Measurements from ENCODE around the gene MC4R.

MC4R gene

DNA sequence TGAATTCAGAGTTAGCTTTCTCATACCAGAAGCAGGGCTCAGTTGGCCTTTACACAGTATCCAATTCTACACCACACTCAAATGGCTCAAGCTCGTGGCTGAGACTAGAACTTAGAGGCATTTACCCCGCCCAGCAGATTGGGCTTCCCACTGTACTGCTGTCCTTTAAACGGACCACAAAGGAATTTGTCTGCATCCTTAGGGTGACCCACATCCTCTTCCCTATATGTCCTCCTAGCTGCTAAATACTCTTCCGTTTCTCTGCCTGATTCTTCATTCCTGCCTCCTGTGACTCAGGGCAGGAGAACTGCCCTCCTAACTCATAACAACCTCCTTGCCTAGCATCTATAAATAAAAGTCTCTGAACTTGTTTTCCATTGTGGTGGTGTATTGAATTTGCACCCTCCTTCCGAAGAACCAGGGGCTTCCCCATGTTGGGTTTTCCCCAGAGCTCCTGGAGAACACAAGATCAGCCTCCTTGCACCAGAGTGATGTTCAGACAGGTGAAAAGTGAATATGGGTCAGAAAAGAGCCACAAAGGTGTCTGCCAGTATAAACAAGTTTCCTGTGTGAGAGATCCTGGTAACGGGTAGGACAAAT is 32.0 kb upstream of the MC4R start:
- POLR2A ChIA-PET: no interaction called here
- TF ChIP-seq, protein P1, sequence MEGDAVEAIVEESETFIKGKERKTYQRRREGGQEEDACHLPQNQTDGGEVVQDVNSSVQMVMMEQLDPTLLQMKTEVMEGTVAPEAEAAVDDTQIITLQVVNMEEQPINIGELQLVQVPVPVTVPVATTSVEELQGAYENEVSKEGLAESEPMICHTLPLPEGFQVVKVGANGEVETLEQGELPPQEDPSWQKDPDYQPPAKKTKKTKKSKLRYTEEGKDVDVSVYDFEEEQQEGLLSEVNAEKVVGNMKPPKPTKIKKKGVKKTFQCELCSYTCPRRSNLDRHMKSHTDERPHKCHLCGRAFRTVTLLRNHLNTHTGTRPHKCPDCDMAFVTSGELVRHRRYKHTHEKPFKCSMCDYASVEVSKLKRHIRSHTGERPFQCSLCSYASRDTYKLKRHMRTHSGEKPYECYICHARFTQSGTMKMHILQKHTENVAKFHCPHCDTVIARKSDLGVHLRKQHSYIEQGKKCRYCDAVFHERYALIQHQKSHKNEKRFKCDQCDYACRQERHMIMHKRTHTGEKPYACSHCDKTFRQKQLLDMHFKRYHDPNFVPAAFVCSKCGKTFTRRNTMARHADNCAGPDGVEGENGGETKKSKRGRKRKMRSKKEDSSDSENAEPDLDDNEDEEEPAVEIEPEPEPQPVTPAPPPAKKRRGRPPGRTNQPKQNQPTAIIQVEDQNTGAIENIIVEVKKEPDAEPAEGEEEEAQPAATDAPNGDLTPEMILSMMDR (IDR thresholded peaks at IDR 0.05; ENCODE audit: control extremely low read depth, extremely low read depth, low read depth, missing control alignments): no peak
- no peak for DNase-seq (ENCODE audit: extremely low spot score)
- CTCF ChIA-PET: interaction anchor here (1.0 to 1.5 kb wide), 3 partner anchors 10 to 408 kb away, joined by 3 to 4 read pairs (median 3); no protein-coding TSS in a partner anchor

DNA sequence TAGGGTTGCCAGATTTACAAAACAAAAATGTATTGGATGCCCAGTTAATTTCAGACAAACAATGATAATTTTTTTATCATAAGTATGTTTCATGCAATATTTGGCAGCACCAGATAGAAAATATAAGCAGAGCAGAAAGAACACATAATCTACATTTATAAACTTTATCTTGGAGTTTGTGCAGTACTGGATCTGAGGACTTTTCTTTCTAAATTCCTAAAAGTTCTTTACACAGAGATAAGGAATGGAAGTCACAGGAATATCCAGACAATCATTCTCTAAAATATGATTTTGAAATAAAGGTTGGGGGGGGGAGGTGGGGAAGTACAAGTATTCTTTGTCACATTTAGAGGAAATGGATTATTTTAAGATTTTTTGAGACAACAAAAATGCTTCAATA is 28.8 kb upstream of the MC4R start:
- CTCF ChIA-PET: no interaction called here
- TF ChIP-seq, protein P1 (IDR thresholded peaks at IDR 0.05; ENCODE audit: control extremely low read depth, extremely low read depth, low read depth, missing control alignments): no peak
- POLR2A ChIA-PET: no interaction called here

DNA sequence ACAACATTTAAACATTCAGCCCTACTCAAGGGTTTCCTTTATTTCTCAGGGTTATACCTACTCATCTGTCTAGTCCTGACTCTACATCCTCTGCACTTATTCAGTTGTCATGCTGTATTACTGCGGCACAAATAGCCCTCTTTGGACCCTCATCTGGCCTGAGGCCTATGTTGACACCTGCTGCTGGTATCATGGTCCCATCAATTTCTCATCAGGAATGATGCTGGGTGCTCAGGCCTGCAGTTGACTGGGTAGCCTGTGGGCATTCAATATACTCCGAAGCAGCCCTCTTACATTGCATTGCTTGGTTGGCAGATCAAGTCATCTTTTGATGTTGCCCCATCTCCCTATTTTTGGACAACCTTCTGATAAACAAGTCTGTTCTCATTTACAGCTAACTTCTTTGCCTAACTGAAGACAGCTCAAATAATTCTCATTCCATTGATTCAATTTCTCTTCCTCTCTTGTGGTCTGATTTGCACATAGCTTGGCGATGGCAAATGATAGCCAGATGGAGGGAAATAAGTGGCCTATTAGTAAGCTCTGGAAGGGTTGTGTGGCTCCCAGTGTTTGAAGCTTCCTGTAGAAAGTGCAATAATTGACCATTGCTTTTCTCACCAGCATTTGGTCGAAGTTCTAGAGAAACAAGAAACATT is 19.1 kb upstream of the MC4R start:
- TF ChIP-seq, protein P1 (IDR thresholded peaks at IDR 0.05; ENCODE audit: control extremely low read depth, extremely low read depth, low read depth, missing control alignments): no peak
- ChIA-PET POLR2A (no interaction called here), CTCF (no interaction called here)
- DNase-seq (ENCODE audit: extremely low spot score): no peak

More for the DNA sequence above, 28.8 kb upstream of the MC4R start:
- DNase-seq (ENCODE audit: extremely low spot score): no peak

DNA sequence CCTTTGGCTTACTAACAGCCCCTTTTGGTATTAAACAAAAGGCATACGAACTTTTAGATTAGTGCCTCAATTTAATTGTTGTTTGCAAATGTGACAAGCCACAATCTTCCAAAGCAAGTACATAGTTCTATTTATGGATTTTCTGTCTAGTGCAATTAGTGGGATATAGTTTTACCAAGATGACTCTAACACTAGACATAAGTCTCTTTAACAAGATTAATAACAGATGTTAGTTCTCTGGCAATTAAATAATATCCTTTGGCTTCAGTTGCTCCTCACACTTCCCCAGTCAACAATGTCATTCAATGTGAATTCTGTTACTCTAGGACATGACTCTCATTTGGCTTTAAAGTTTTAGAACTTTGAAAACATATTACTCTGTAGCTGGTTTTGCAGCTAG is 16.7 kb upstream of the MC4R start:
- POLR2A ChIA-PET: no interaction called here

DNA sequence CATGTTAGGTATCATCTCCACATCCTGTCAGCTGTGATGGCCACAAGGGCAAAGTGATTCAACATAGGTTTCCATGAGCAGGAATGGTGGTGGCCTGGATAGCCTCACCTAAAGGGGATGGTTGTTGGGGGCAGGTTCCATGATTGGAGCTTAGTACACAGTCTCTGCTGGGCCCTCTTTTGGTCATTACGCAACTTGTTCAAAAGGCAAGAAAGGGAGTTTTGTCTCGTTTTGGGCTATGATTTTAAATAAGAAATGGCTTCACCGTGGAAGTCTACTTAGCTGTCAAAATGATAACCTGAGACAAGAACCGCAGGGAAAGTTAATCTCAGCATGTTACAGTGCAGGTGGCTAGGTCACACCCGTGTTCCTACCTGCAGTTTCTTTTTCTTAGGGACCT is 13.1 kb upstream of the MC4R start:
- ChIA-PET POLR2A (no interaction called here), CTCF (no interaction called here)
- no peak for DNase-seq (ENCODE audit: extremely low spot score)
- TF ChIP-seq, protein P1 (IDR thresholded peaks at IDR 0.05; ENCODE audit: control extremely low read depth, extremely low read depth, low read depth, missing control alignments): no peak

More for the DNA sequence above, 16.7 kb upstream of the MC4R start:
- CTCF ChIA-PET: no interaction called here
- TF ChIP-seq, protein P1 (IDR thresholded peaks at IDR 0.05; ENCODE audit: control extremely low read depth, extremely low read depth, low read depth, missing control alignments): no peak
- DNase-seq (ENCODE audit: extremely low spot score): no peak

DNA sequence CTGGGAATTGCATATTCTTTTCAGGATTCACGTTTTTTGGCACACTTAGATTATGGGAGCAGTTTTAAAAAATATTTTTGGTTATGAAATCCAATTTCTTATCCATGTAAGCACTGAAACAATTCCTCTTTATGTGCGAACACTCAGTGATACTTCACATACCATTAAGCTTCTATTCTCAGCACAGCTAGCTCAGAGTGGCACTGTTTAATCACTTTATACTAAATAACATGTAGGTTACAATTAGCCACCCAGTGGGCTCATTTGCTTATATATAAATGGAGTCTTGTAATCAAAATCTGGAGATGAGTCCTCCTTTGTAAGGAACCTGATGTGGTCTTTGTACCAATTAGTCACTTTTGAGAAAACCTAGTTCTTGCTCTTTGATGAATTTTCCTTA is 11.3 kb upstream of the MC4R start:
- TF ChIP-seq, protein P1 (IDR thresholded peaks at IDR 0.05; ENCODE audit: control extremely low read depth, extremely low read depth, low read depth, missing control alignments): no peak
- ChIA-PET POLR2A (no interaction called here), CTCF (interaction anchor here (0.9 kb wide), 1 partner anchor 10 kb away, joined by 3 read pairs; no protein-coding TSS in a partner anchor)
- DNase-seq (ENCODE audit: extremely low spot score): no peak

Measured in GM10248 (cell line).